Ectodermal cell (in vitro differentiated cells): Measurements from ENCODE around the gene AZIN2.

ENCODE experiments used
- H3K27ac ChIP-seq: 2 replicates; pipeline ENCODE4 v1.7.0; 2013; ENCODE audit warnings: mild to moderate bottlenecking, low read depth, low read length; ENCODE audit not compliant: insufficient read depth, poor library complexity, severe bottlenecking
- H3K27me3 ChIP-seq: 2 replicates; pipeline ENCODE4 v1.7.0; 2013; ENCODE audit warnings: mild to moderate bottlenecking, low read length; ENCODE audit not compliant: insufficient read depth, control insufficient read depth, poor library complexity, severe bottlenecking
- H3K36me3 ChIP-seq: one replicate; pipeline ENCODE4 v1.7.0; 2013; ENCODE audit warnings: low read length; ENCODE audit not compliant: control insufficient read depth, insufficient read depth
- H3K4me1 ChIP-seq: one replicate; pipeline ENCODE4 v1.7.0; 2013; ENCODE audit warnings: low read length; ENCODE audit not compliant: control insufficient read depth, insufficient read depth
- H3K4me3 ChIP-seq: 2 replicates; pipeline ENCODE4 v1.7.0; 2013; ENCODE audit warnings: low read depth, low read length, control low read depth; ENCODE audit not compliant: insufficient read depth
- H3K9me3 ChIP-seq: 2 replicates; pipeline ENCODE4 v1.7.0; 2013; ENCODE audit warnings: mild to moderate bottlenecking, low read length, moderate library complexity; ENCODE audit not compliant: control insufficient read depth
- WGBS, 2 experiments: methylation state at CpG; one replicate each; pipeline ENCODE4 v1.1.7; 2013; ENCODE audit warnings: missing lambda C conversion rate in 2 of 2; 5-methylcytosine and 5-hydroxymethylcytosine counted together

Gene AZIN2

DNA sequence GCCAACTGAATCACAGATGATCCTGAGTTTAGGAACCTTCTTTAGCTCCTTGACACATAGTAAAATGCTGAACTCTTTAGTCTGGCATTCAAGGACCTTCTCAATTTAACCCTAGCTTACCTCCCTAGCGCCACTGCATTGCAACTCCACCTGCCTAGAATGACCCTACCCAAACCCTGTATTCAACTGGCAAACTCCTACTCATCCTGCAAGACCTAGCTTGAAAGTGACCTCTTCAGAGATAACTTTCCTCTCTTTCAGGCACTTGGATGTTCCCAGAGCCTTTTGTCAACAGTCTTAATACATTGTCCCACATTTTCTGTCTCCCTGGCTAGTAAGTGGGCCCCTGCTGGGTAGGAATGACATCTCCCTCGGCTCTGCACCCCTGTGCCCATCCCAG lies 81.2 kb downstream of the AZIN2 start:
- Histone ChIP-seq H3K9me3 (no peaks in the 10 kb centered on the region), H3K36me3 (no peaks in the 10 kb centered on the region), H3K4me3 (no peak overlapping the region), H3K4me1 (peaks cover 26% of the 10 kb centered on the region), H3K27ac (no peak overlapping the region), H3K27me3 (peaks cover 12% of the 10 kb centered on the region)
- 83 to 92% methylated on average over 2 of the region's 2 CpGs for WGBS, 2 experiments

DNA sequence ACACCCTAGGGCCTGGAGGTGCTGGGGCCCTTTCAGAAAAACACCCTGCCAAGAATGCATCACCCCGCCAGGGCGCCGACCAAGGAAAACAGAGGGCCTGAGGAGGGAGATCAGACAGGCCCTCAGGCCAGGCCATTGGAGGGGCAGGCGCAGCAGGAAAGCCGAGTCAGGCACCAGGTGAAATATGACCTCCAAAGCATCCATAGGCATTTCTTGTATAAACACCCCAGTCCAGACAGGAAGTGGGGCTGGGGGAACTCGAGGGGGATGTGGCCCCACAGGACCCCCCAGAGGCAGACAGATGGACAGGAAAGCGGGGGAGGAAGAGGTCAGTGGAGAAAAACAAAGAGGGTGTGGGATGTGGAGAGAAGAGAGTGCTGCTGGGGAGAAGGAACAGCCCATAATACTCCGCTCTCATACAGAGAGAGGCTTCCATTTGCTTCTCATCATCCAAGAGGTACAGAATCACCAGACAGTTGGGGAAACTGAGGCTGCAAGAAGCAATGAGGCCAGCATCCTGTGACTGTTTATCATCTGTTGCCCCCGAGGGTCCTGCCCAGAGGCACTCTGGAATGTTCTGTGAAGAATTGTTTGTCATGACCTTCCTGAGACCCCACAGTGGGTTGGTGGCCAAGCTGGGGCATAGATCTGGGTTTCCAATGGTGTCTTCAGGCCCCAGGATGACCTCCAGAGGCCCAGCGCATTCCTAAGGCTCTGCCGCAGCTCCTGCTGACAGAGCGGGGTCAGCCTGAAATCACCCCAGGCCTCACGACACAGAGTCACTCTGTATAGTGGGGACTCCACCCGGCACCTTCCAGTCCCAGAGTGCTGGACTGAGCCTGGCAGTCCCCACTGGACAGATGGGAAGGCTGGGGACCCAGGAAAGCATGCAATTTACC lies 82.9 kb downstream of the AZIN2 start:
- Histone ChIP-seq H3K36me3 (no peaks in the 10 kb centered on the region), H3K27ac (peak overlapping the region; percentile 63), H3K27me3 (peaks cover 12% of the 10 kb centered on the region), H3K9me3 (no peaks in the 10 kb centered on the region), H3K4me1 (peaks cover 34% of the 10 kb centered on the region), H3K4me3 (no peak overlapping the region)
- 73 to 75% methylated on average over 14 of the region's 14 CpGs for WGBS, 2 experiments

DNA sequence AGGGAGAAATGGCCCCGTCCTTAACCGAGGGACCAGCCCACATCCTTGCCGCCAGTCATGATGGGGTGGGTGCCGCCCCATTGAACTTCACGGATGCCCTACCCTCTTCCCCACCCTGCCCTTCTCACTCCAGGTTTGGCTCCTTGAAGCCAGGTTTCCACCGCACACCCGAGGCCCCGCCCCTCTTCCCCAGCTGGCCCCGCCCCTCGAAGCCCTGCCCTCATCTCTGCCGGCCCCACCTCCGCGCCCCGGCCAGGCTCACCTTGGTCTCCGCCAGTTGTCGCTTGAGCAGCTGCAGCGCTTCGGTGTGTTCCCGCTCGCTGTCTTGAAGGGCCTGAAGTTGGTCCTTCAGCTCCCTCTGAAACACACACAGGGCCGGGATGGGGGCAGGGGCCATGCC lies 84.3 kb downstream of the AZIN2 start:
- WGBS, 2 experiments, result 66 to 69% methylated on average over 21 of the region's 21 CpGs
- Histone ChIP-seq H3K27ac (no peak overlapping the region), H3K4me1 (peaks cover 43% of the 10 kb centered on the region)

DNA sequence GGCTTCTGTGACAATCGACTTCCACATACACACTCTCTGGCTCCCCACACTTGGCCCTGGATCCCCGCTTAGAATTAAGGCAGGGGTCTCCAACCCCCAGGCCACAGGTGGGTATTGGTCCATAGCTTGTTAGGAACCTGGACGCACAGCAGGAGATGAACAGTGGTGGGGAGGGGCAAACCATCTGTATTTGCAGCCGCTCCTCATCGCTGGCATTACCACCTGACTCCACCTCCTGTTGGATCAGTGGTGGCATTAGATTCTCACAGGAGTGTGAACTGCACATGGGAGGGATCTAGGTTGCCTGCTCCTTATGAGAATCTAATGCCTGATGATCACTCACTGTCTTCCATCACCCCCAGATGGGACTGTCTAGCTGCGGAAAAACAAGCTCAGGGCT lies 84.9 kb downstream of the AZIN2 start:
- Histone ChIP-seq H3K9me3 (no peaks in the 10 kb centered on the region), H3K4me1 (peaks cover 40% of the 10 kb centered on the region), H3K4me3 (no peak overlapping the region), H3K27me3 (peaks cover 6% of the 10 kb centered on the region), H3K36me3 (no peaks in the 10 kb centered on the region), H3K27ac (no peak overlapping the region)
- WGBS, 2 experiments, result 96 to 97% methylated on average over 5 of the region's 6 CpGs

More for the DNA sequence above, 84.3 kb downstream of the AZIN2 start:
- Histone ChIP-seq H3K27me3 (peaks cover 10% of the 10 kb centered on the region), H3K36me3 (no peaks in the 10 kb centered on the region), H3K9me3 (no peaks in the 10 kb centered on the region), H3K4me3 (no peak overlapping the region)

DNA sequence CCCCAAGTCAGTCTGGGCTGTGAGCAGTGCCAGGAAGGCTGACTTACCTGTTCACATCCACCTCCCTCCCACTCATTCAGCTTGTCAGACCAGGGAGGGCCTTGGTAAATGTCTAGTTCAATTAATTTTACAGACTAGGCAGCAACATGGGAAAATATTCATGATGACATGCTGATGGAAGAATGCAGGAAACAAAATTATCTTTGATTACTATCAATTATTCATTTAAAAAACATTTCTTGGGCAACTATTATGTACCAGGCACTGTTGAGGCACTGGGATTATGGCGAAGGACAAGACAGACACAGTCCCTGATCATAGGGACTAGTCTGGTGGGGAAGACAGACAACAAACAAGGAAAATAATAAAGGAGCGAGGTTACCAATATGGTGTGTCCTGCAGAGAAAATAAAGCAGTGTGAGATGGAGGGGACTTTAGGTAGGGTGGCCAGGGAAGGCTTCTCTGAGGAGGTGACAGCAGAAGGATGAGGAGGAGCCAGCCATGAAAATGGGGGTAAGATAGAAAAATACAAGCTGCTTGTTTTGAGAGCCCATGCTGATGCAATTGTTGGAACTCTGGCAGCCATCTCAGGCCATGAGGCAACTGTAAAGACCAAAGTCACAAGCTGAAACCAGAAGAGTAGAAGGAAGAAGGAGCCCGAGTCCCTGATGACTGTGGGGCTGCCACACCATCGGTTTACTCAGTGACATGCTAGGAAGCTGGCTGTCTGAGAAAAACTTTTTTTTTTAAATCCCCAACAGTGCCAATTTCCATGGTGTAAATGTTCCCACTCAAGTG lies 86.9 kb downstream of the AZIN2 start:
- H3K9me3 ChIP-seq, result no peaks in the 10 kb centered on the region
- H3K4me1 ChIP-seq, result peaks cover 33% of the 10 kb centered on the region
- WGBS, 2 experiments, result 95 to 96% methylated on average over 4 of the region's 4 CpGs
- H3K27ac ChIP-seq, result no peak overlapping the region
- H3K36me3 ChIP-seq, result no peaks in the 10 kb centered on the region
- H3K4me3 ChIP-seq, result no peak overlapping the region
- no peaks in the 10 kb centered on the region for H3K27me3 ChIP-seq

DNA sequence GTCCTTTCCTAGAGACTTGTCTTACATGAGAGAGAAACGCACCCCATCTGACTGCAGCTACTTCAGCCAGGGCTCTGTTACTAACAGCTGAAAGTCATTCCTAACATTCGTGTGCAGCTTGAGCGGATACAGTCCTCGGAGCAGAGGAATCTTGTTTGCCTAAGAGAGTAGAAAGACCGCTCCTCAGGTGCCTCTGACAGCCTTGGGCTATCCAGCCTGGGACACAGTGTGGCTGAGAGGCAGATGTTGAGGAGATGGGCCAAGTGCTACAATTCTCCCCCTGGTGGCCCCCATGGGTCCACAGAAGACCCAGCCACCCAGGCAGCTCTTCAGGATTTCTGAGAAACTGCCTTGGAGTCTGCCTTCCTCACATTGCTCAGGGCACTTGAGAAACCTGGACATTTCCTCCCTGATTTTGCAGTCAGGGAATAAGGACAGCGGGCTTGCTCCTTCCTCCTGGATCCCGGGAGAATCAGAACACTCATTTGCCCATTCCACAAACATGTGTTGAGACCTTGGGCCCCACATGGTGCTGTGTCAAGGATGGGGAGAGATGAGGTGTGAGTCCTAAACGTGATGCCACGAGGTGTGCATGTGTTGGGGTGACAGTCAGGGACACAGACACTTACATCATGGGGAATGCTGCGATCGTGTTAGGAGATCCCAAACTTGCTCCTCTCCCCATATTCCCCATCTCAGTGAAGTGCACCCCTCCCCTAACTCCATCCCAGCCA lies 87.8 kb downstream of the AZIN2 start:
- Histone ChIP-seq H3K4me1 (peaks cover 26% of the 10 kb centered on the region), H3K27ac (peak overlapping the region; percentile 20), H3K9me3 (no peaks in the 10 kb centered on the region), H3K36me3 (no peaks in the 10 kb centered on the region), H3K27me3 (no peaks in the 10 kb centered on the region), H3K4me3 (no peak overlapping the region)
- 73 to 78% methylated on average over 11 of the region's 11 CpGs for WGBS, 2 experiments

DNA sequence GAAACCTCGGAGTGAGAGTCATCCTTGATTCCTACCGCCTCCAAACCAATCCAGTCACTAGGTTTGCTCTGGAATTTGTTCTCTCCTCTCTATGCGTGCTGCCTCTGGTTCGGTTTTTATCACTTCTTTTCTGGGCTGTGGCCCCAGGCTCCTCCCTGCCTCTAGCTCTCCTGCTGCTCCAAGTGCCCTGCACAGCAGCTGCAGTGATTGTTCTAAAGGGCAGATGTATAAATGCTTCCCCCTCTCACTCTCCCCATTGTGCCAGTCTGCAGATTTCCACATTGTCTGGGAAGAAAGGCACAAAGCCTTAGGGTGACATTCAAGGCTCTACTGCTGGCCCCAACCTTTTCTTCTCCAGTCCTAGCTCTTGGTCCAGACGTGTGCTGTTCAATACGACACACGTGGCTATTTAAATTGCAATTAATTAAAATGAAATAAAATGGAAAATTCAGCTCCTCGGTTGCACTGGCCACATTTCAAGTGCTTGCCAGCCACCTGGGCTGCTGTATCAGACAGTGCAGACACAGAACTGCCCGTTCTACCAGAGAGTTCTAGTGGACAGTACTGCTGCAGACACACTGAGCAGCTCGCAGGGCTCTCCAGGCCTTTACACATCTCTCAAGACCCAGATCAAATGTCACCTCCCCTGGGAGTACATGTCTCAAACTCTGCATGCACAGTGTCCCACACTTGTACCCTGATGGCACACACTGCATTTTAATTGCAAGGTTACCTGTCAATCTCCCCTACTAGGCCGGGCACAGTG lies 88.5 kb downstream of the AZIN2 start:
- Histone ChIP-seq H3K4me1 (peaks cover 19% of the 10 kb centered on the region), H3K4me3 (no peak overlapping the region), H3K36me3 (no peaks in the 10 kb centered on the region), H3K27ac (peak overlapping the region; percentile 13), H3K27me3 (no peaks in the 10 kb centered on the region), H3K9me3 (no peaks in the 10 kb centered on the region)
- WGBS, 2 experiments, result 56 to 65% methylated on average over 11 of the region's 11 CpGs
